ENCODE results near the gene ZNF653.

Gene ZNF653

GRCh38 chr19:11550265-11550664 lies 44.6 kb upstream of the ZNF653 start:
- no peaks in the 10 kb centered on the region for H3K27me3 ChIP-seq
- intact Hi-C loops (cut with DNase I; ENCODE audit: low total_unique reads): no loop called here
- H3K36me3 ChIP-seq: peaks cover 63 to 80% (median 70%) of the 10 kb centered on the region in 3 donors
- peaks cover 0 to 53% (median 20%) of the 10 kb centered on the region in 4 donors for H3K4me1 ChIP-seq
- no peak overlapping the region for H3K4me3 ChIP-seq
- DNase-seq: no peak
- H3K9me3 ChIP-seq: no peaks in the 10 kb centered on the region
- no peak for TF ChIP-seq CTCF (IDR thresholded peaks at IDR 0.05)
- H3K27ac ChIP-seq: peak overlapping the region; percentile 93 to 95

- peak overlapping the region; percentile 93 to 95 for H3K27ac ChIP-seq
- no peak for DNase-seq
These were observed 43.8 kb upstream of the ZNF653 start for GRCh38 chr19:11549386-11549953.

GRCh38 chr19:11547929-11548700 lies 42.5 kb upstream of the ZNF653 start:
- no peak for TF ChIP-seq CTCF (IDR thresholded peaks at IDR 0.05)
- intact Hi-C loops (cut with DNase I; ENCODE audit: low total_unique reads): no loop called here
- Histone ChIP-seq H3K27ac (peak overlapping the region in 1 of 2 donors; percentile 98), H3K4me1 (peaks cover 0 to 72% (median 24%) of the 10 kb centered on the region in 4 donors), H3K36me3 (peaks cover 67 to 73% (median 73%) of the 10 kb centered on the region in 3 donors), H3K9me3 (no peaks in the 10 kb centered on the region), H3K4me3 (no peak overlapping the region), H3K27me3 (no peaks in the 10 kb centered on the region)
- DNase-seq: no peak

More at GRCh38 chr19:11549386-11549953, 43.8 kb upstream of the ZNF653 start:
- H3K27me3 ChIP-seq: no peaks in the 10 kb centered on the region
- peaks cover 0 to 59% (median 21%) of the 10 kb centered on the region in 4 donors for H3K4me1 ChIP-seq
- intact Hi-C loops (cut with DNase I; ENCODE audit: low total_unique reads): no loop called here
- H3K4me3 ChIP-seq: no peak overlapping the region
- peaks cover 71 to 81% (median 71%) of the 10 kb centered on the region in 3 donors for H3K36me3 ChIP-seq
- no peaks in the 10 kb centered on the region for H3K9me3 ChIP-seq
- no peak for TF ChIP-seq CTCF (IDR thresholded peaks at IDR 0.05)

- Histone ChIP-seq H3K27me3 (no peaks in the 10 kb centered on the region), H3K4me1 (peaks cover 0 to 66% (median 31%) of the 10 kb centered on the region in 4 donors), H3K36me3 (peaks cover 32 to 46% (median 43%) of the 10 kb centered on the region in 3 donors), H3K9me3 (no peaks in the 10 kb centered on the region), H3K27ac (peak overlapping the region; percentile 94 to 98), H3K4me3 (peak overlapping the region; percentile 70 to 81)
- no peak for TF ChIP-seq CTCF (IDR thresholded peaks at IDR 0.05)
- intact Hi-C loops (cut with DNase I; ENCODE audit: low total_unique reads): no loop called here
- DNase-seq: no peak
These were observed 35.6 kb upstream of the ZNF653 start for GRCh38 chr19:11541238-11541637.

GRCh38 chr19:11540645-11541044 lies 35.0 kb upstream of the ZNF653 start:
- Histone ChIP-seq H3K27me3 (no peaks in the 10 kb centered on the region), H3K36me3 (peaks cover 27 to 40% (median 38%) of the 10 kb centered on the region in 3 donors), H3K4me3 (peak overlapping the region; percentile 70 to 81), H3K9me3 (no peaks in the 10 kb centered on the region), H3K4me1 (peaks cover 0 to 62% (median 34%) of the 10 kb centered on the region in 4 donors), H3K27ac (peak overlapping the region; percentile 94 to 98)
- no peak for DNase-seq
- TF ChIP-seq CTCF (IDR thresholded peaks at IDR 0.05): no peak
- intact Hi-C loops (cut with DNase I; ENCODE audit: low total_unique reads): no loop called here
